AG04450 (cell line): ENCODE results near the gene FOXO6. TPM values are rescaled to one million over a fixed set of nuclear protein-coding genes. Genes with fewer than 3 reads are reported as not detected.

Experiments
- CTCF ChIA-PET: fragments of 300-600, 350-600 bp; formaldehyde crosslinking; extraction: SDS; loops from one replicate; lab custom pipeline; 2022; ENCODE audit warnings: antibody characterized with exemption, inconsistent platforms; lab: Charles Lee
- POLR2A ChIA-PET: fragments of 350-600 bp; formaldehyde crosslinking; extraction: SDS; loops from one replicate; lab custom pipeline; 2021; ENCODE audit warnings: antibody characterized with exemption, inconsistent platforms; lab: Yijun Ruan, JAX
- DNase-seq: peaks from one replicate; pipeline ENCODE4 v3.0.0-alpha.2; 2011; ENCODE audit warnings: low read depth, low spot score
- H3K27ac ChIP-seq: one replicate; pipeline ENCODE4 v1.5.1; 2012; ENCODE audit warnings: low read depth, low read length, control low read depth
- H3K27me3 ChIP-seq: one replicate; pipeline ENCODE4 v1.6.0; 2012; ENCODE audit warnings: low read length; ENCODE audit not compliant: control insufficient read depth, insufficient read depth
- H3K4me3 ChIP-seq: 2 replicates; pipeline ENCODE4 v1.5.1; 2011; ENCODE audit warnings: mild to moderate bottlenecking, low read depth, low read length, control low read depth
- H3K9me3 ChIP-seq: 2 replicates; pipeline ENCODE4 v1.5.1; 2012; ENCODE audit warnings: low read length; ENCODE audit not compliant: control insufficient read depth, insufficient read depth
- CTCF ChIP-seq: IDR thresholded peaks from 2 replicates; pipeline ENCODE4 v1.5.1; 2011; ENCODE audit warnings: low read depth, low read length, control low read depth, inconsistent platforms
- polyA plus RNA-seq: library from polyadenylated mRNA; depleted of rRNA; stranded (reverse); fragments of >200 nt; gene quantifications from 2 replicates; pipeline ENCODE4 v1.2.3, GENCODE V29; 2011

The FOXO6 gene
- polyA plus RNA-seq, 1 experiment = not detected

- CTCF ChIA-PET = interaction anchor here (0.7 to 1.9 kb wide), 8 partner anchors 9 to 76 kb away, joined by 3 to 11 read pairs (median 3); no protein-coding TSS in a partner anchor
- no peak for DNase-seq
- POLR2A ChIA-PET = no interaction called here
- H3K27ac ChIP-seq = no peak overlapping the region
- H3K4me3 ChIP-seq = no peak overlapping the region; the same call in 1 of the 2 replicates
- H3K27me3 ChIP-seq = peaks cover 32% of the 10 kb centered on the region
- no peaks in the 10 kb centered on the region for H3K9me3 ChIP-seq
- no peak for TF ChIP-seq CTCF
Measured at GRCh38 chr1:41360074-41360785, 1.0 kb upstream of the FOXO6 start.

GRCh38 chr1:41361495-41362356 is 492 bp downstream of the FOXO6 start:
- Histone ChIP-seq H3K27me3 (peaks cover 43% of the 10 kb centered on the region), H3K4me3 (peak overlapping the region; percentile 47), H3K27ac (no peak overlapping the region), H3K9me3 (no peaks in the 10 kb centered on the region; the same call in 1 of the 2 replicates)
- DNase-seq = no peak
- POLR2A ChIA-PET = interaction anchor here (0.6 to 0.7 kb wide), 2 partner anchors 56 to 311 kb away, joined by 3 to 4 read pairs; no protein-coding TSS in a partner anchor
- TF ChIP-seq CTCF = no peak
- CTCF ChIA-PET = interaction anchor here (0.6 to 1.9 kb wide), 8 partner anchors 9 to 311 kb away, joined by 3 to 11 read pairs (median 4); no protein-coding TSS in a partner anchor

GRCh38 chr1:41362357-41362721 is 1.1 kb downstream of the FOXO6 start:
- peaks cover 49% of the 10 kb centered on the region for H3K27me3 ChIP-seq
- ChIA-PET POLR2A (interaction anchor here (0.6 to 0.7 kb wide), 2 partner anchors 55 to 310 kb away, joined by 3 to 4 read pairs; no protein-coding TSS in a partner anchor), CTCF (interaction anchor here (1.2 kb wide), 1 partner anchor 48 kb away, joined by 3 read pairs; no protein-coding TSS in a partner anchor)
- no peak overlapping the region for H3K27ac ChIP-seq
- DNase-seq = no peak
- H3K9me3 ChIP-seq = no peaks in the 10 kb centered on the region; the same call in 1 of the 2 replicates
- no peak overlapping the region for H3K4me3 ChIP-seq
- no peak for TF ChIP-seq CTCF

- no peak for TF ChIP-seq CTCF
- Histone ChIP-seq H3K27ac (no peak overlapping the region), H3K9me3 (no peaks in the 10 kb centered on the region; the same call in 1 of the 2 replicates), H3K27me3 (peaks cover 56% of the 10 kb centered on the region), H3K4me3 (no peak overlapping the region)
- no peak for DNase-seq
- POLR2A ChIA-PET = no interaction called here
- CTCF ChIA-PET = interaction anchor here (1.2 kb wide), 1 partner anchor 48 kb away, joined by 3 read pairs; no protein-coding TSS in a partner anchor
Measured at GRCh38 chr1:41362749-41363590, 1.7 kb downstream of the FOXO6 start.
